ENCODE measurements around the gene SLC35F5. TPM values are rescaled to one million over a fixed set of nuclear protein-coding genes. Genes with fewer than 3 reads are reported as not detected.

SLC35F5 gene
- total and polyA plus RNA-seq, 4 donors = 15.3 to 70.8 (median 44.6) TPM

DNA sequence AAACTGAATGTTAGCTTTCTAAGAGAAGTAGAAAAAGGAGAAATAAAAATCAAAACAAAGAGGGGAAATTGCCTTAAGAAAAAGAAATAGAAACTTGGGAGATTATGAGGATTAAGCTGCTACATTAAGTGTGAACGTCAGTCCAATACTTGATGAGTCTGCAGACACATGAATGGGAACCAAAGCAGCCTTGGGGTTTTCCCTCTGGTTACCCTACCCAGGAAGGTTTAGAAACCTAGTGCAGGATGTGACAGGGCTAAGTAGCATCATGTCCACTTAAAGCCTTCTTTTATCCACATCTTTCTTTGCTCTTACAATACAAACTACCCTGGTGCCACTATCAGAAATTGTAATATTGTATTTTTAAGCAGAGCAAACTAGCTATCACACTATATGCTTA lies 22.3 kb downstream of the SLC35F5 start:
- WGBS = 88% methylated on average over 1 of the region's 1 CpG
- no peak overlapping the region for H3K27ac ChIP-seq (ENCODE audit: low read depth in 1 of 2, low read length in 2 of 2)
- no peaks in the 10 kb centered on the region for H3K27me3 ChIP-seq (ENCODE audit: control insufficient read depth in 4 of 4, insufficient read depth in 4 of 4, low read length in 3 of 4)
- no peaks in the 10 kb centered on the region for H3K4me1 ChIP-seq (ENCODE audit: control insufficient read depth in 4 of 4, insufficient read depth in 4 of 4, low read length in 3 of 4)
- no peak for DNase-seq (ENCODE audit: low spot score)
- no peak overlapping the region for H3K4me3 ChIP-seq (ENCODE audit: low read depth in 1 of 3, low read length in 3 of 3)
- no peaks in the 10 kb centered on the region for H3K9me3 ChIP-seq (ENCODE audit: control insufficient read depth in 4 of 4, low read length in 3 of 4)
- no peak overlapping the region for H3K9ac ChIP-seq (ENCODE audit: low read depth in 1 of 2, low read length in 2 of 2)
- TF ChIP-seq, protein P1, sequence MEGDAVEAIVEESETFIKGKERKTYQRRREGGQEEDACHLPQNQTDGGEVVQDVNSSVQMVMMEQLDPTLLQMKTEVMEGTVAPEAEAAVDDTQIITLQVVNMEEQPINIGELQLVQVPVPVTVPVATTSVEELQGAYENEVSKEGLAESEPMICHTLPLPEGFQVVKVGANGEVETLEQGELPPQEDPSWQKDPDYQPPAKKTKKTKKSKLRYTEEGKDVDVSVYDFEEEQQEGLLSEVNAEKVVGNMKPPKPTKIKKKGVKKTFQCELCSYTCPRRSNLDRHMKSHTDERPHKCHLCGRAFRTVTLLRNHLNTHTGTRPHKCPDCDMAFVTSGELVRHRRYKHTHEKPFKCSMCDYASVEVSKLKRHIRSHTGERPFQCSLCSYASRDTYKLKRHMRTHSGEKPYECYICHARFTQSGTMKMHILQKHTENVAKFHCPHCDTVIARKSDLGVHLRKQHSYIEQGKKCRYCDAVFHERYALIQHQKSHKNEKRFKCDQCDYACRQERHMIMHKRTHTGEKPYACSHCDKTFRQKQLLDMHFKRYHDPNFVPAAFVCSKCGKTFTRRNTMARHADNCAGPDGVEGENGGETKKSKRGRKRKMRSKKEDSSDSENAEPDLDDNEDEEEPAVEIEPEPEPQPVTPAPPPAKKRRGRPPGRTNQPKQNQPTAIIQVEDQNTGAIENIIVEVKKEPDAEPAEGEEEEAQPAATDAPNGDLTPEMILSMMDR (IDR thresholded peaks at IDR 0.05; ENCODE audit: low read depth, low read length, missing input control) = no peak
- H3K36me3 ChIP-seq (ENCODE audit: control insufficient read depth in 4 of 4, insufficient read depth in 3 of 4, low read depth in 1 of 4, low read length in 3 of 4) = peaks cover 6 to 31% (median 19%) of the 10 kb centered on the region in 4 donors

DNA sequence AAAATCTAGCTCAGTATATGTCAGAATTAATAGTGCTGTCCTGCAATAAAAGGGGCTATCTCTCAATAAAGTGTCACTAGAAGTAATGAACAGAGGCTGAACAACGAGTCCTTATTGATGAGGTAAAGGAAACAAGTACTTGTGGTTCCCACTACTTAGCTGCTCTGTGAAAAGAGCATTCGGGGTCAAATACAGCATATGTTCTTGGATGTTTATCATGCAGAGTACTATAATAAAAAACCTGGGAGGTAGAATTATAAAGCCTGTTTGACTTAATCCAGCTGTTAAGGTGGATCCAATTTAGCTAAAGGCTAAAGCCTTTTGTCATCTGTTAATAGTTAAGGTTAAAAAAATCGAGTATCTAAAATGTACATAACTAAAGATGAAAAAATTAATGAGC lies 32.4 kb downstream of the SLC35F5 start:
- H3K4me3 ChIP-seq (ENCODE audit: low read depth in 1 of 3, low read length in 3 of 3) = no peak overlapping the region
- no peak for DNase-seq (ENCODE audit: low spot score)
- H3K9me3 ChIP-seq (ENCODE audit: control insufficient read depth in 4 of 4, low read length in 3 of 4) = no peaks in the 10 kb centered on the region
- 88% methylated on average over 3 of the region's 3 CpGs for WGBS
- TF ChIP-seq TAF1 (conservative IDR thresholded peaks at IDR 0.05) (no peak), FOXA1 (IDR thresholded peaks at IDR 0.05) (no peak), NR2F2 (IDR thresholded peaks at IDR 0.05) (no peak), RXRA (IDR thresholded peaks at IDR 0.05) (no peak), GABPA (IDR thresholded peaks at IDR 0.05 in 1 of 2, conservative IDR thresholded peaks at IDR 0.05 in 1 of 2) (no peak), JUND (IDR thresholded peaks at IDR 0.05) (no peak), YY1 (IDR thresholded peaks at IDR 0.05) (no peak), SP1 (IDR thresholded peaks at IDR 0.05) (no peak), FOXA2 (IDR thresholded peaks at IDR 0.05) (no peak), EGR1 (IDR thresholded peaks at IDR 0.05; ENCODE audit: low read depth in 2 of 2) (no peak), HNF4A (conservative IDR thresholded peaks at IDR 0.05) (no peak)
- TF ChIP-seq, protein P2, sequence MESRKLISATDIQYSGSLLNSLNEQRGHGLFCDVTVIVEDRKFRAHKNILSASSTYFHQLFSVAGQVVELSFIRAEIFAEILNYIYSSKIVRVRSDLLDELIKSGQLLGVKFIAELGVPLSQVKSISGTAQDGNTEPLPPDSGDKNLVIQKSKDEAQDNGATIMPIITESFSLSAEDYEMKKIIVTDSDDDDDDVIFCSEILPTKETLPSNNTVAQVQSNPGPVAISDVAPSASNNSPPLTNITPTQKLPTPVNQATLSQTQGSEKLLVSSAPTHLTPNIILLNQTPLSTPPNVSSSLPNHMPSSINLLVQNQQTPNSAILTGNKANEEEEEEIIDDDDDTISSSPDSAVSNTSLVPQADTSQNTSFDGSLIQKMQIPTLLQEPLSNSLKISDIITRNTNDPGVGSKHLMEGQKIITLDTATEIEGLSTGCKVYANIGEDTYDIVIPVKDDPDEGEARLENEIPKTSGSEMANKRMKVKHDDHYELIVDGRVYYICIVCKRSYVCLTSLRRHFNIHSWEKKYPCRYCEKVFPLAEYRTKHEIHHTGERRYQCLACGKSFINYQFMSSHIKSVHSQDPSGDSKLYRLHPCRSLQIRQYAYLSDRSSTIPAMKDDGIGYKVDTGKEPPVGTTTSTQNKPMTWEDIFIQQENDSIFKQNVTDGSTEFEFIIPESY (IDR thresholded peaks at IDR 0.05) = no peak
- TF ChIP-seq, protein P1 (IDR thresholded peaks at IDR 0.05; ENCODE audit: low read depth, low read length, missing input control) = no peak
- TF ChIP-seq, protein P3, sequence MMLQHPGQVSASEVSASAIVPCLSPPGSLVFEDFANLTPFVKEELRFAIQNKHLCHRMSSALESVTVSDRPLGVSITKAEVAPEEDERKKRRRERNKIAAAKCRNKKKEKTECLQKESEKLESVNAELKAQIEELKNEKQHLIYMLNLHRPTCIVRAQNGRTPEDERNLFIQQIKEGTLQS (IDR thresholded peaks at IDR 0.05) = no peak
- TF ChIP-seq, protein P4, sequence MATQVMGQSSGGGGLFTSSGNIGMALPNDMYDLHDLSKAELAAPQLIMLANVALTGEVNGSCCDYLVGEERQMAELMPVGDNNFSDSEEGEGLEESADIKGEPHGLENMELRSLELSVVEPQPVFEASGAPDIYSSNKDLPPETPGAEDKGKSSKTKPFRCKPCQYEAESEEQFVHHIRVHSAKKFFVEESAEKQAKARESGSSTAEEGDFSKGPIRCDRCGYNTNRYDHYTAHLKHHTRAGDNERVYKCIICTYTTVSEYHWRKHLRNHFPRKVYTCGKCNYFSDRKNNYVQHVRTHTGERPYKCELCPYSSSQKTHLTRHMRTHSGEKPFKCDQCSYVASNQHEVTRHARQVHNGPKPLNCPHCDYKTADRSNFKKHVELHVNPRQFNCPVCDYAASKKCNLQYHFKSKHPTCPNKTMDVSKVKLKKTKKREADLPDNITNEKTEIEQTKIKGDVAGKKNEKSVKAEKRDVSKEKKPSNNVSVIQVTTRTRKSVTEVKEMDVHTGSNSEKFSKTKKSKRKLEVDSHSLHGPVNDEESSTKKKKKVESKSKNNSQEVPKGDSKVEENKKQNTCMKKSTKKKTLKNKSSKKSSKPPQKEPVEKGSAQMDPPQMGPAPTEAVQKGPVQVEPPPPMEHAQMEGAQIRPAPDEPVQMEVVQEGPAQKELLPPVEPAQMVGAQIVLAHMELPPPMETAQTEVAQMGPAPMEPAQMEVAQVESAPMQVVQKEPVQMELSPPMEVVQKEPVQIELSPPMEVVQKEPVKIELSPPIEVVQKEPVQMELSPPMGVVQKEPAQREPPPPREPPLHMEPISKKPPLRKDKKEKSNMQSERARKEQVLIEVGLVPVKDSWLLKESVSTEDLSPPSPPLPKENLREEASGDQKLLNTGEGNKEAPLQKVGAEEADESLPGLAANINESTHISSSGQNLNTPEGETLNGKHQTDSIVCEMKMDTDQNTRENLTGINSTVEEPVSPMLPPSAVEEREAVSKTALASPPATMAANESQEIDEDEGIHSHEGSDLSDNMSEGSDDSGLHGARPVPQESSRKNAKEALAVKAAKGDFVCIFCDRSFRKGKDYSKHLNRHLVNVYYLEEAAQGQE (IDR thresholded peaks at IDR 0.05) = no peak
- no peaks in the 10 kb centered on the region for H3K27me3 ChIP-seq (ENCODE audit: control insufficient read depth in 4 of 4, insufficient read depth in 4 of 4, low read length in 3 of 4)
- H3K4me1 ChIP-seq (ENCODE audit: control insufficient read depth in 4 of 4, insufficient read depth in 4 of 4, low read length in 3 of 4) = no peaks in the 10 kb centered on the region
- H3K9ac ChIP-seq (ENCODE audit: low read depth in 1 of 2, low read length in 2 of 2) = no peak overlapping the region
- H3K36me3 ChIP-seq (ENCODE audit: control insufficient read depth in 4 of 4, insufficient read depth in 3 of 4, low read depth in 1 of 4, low read length in 3 of 4) = peaks cover 5 to 19% (median 14%) of the 10 kb centered on the region in 4 donors
- H3K27ac ChIP-seq (ENCODE audit: low read depth in 1 of 2, low read length in 2 of 2) = no peak overlapping the region

All from liver (tissue), 9 donors.